ENCODE measurements around the gene GBP3.
"Not testable (repeated sequence)": the region's sequence is repeated elsewhere in the genome, so short reads cannot be mapped to it uniquely, and the experiment has no call there.

GBP3 gene

GRCh38 chr1:89037186-89037585 lies 14.5 kb upstream of the GBP3 start:
- no peak for DNase-seq

- DNase-seq, result no peak
Observed at GRCh38 chr1:89035080-89035479, 12.4 kb upstream of the GBP3 start.

GRCh38 chr1:89034004-89034403 lies 11.3 kb upstream of the GBP3 start:
- DNase-seq, result not testable (repeated sequence)

- DNase-seq, result not testable (repeated sequence)
Observed at GRCh38 chr1:89029051-89029450, 6.4 kb upstream of the GBP3 start.

DNA sequence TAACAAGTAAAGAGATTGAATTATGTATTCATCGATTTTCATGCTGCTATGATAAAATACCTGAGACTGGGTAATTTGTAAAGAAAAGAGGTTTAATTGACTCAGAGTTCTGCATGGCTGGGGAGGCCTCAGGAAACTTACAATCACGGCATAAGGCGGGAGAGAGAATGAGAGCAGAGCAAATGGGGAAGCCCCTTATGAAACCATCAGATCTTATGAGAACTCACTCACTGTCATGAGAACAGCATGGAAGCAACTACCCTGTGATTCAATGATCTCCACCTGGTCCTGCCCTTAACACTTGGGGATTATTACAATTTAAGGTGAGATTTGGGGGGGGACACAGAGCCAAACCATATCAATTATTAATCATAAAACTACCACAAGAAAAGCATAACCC lies 3.3 kb upstream of the GBP3 start:
- no peak for DNase-seq

DNA sequence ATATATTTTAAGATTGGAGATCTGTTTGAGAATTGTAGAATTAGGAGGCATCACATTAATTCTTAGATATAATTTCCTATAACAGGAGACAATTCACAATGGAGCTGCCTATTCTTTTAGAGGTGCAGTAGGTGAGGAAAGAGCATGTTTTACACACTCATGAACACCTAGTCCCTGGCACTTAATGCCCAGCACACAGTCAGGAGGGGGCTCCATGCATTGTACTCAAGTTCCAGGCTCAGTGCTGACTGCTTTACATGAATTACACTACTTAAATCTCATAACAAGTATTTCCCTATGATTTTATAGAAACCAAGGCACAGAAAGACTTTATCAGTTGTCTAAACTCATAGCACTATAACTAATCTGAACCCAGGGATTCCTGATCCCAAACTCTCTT lies 360 bp upstream of the GBP3 start:
- no peak for DNase-seq

- DNase-seq, result not testable (repeated sequence)
Observed at GRCh38 chr1:89018318-89018717, 4.3 kb downstream of the GBP3 start.

- no peak for DNase-seq
Observed at GRCh38 chr1:89008511-89008910, 14.2 kb downstream of the GBP3 start.

DNA sequence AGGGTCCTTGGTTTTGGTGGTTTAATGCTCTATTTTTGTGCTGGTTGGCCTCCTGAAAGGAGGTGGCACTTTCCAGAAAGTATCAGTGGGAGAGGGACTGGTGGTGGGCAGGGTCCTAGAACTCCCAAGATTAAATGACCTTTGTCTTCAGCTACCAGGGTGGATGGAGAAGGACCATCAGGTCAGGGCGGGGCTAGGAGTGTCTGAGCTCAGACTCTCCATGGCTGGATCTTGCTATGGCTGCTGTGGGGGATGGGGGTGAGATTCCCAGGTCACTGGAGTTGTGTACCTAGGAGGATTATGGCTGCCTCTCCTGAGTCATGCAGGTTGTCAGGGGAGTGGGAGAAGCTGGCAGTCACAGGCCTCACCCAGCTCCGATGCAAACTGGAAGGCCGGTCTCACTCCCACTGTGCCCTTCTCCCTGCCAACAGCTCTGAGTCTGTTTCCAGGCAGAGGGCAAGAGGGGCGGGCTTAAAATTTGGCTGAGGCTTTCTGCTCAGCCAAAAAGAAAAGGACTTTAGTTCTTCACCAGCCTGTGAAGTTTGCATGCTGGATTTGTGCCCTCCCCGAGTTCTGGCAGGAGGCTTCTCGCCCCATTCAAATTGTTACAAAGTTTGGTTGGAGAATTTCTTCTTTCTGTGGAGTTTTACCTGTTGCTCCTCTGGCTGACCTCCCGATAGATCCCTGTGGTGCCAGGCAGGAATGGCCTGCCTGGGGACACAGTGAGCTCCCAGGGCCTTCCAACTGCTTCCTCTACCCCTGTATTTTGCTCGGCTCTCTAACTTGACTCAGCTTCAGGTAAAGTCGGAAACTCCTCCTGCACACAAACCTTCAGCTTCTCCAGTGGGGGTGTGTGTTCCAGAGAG lies 17.1 kb downstream of the GBP3 start:
- no peak for DNase-seq

GRCh38 chr1:89002176-89002575 lies 20.5 kb downstream of the GBP3 start:
- not testable (repeated sequence) for DNase-seq

GRCh38 chr1:89001510-89001909 lies 21.2 kb downstream of the GBP3 start:
- DNase-seq, result no peak

GRCh38 chr1:88998716-88999115 lies 23.9 kb downstream of the GBP3 start:
- peak; percentile 8 for DNase-seq

DNA sequence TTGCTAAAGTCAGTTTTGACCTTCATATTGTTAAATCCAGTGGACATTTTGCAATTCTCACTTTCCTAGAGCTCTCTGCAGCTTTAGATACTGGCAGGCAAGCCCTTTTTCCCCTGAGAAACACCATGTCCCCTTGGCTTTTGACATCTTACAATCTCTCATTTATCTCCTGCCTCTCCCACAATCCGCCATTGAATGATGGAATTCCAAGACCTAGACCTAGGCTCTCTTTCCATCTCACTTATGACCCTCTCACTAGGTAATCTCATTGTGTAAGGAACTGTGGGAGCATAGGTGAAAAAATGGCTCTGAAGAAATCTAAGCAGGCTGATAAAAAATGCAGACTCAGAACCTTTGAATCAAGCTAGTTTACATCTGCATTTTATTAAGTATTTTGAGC lies 32.2 kb downstream of the GBP3 start:
- no peak for DNase-seq

- DNase-seq, result no peak
Observed at GRCh38 chr1:88985692-88986091, 37.0 kb downstream of the GBP3 start.

DNA sequence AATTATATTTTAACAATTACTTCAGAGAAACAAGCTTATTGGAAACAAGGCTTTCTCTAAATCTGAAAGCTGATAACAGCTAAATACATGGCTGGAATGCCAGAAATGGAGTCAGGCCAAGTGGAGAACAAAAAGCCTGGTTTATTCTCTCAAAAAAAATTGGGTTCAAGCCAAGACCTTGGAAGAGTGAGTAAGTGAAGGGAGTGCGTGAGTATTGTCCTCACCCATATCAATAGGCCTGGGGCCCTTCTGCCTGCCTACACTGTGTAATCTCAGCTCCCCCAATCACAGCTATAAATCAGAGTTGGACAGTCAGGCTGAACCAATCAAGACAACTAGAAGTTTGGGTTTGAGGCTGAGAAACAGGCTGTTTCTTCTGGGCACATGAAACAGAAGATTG lies 37.6 kb downstream of the GBP3 start:
- no peak for DNase-seq

DNA sequence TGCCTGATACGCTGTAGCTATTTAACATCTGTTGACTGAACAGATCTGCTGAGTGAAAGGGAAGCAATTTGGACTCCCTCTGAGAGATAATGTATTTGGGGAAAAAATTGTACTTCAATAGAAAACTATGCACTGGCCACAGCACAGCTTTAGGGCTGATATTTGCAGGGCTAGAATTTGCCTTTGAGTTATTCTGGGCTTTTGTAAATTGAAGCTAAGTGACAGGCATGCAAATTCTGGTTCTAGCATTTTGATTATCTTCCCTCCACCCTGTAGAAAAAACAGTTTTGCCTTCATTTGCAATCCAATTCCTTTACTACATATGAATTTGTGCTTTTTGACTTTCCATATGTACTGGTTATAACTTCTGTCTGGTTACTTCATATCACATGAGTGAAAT lies 38.1 kb downstream of the GBP3 start:
- DNase-seq, result no peak

- DNase-seq, result no peak
Observed at GRCh38 chr1:88983791-88984559, 38.7 kb downstream of the GBP3 start.

DNA sequence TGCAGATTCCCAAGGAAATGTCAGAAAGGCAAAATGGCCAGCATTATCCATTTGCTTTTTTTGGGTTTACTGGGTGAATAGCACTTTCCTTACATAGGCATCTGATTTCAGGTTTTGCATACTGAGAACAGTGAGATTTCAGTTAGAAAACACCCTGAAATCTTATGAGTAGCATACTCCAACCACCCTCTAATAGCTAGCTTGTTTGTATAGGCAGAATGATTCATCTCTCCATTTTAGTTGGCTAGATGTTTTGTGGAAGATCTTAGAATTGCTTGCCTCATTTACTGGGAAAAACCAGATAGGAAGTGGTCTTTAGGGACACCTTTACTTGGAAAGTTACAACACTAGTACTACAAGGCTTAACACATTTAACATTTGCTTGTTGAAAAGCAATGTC lies 40.6 kb downstream of the GBP3 start:
- no peak for DNase-seq

DNA sequence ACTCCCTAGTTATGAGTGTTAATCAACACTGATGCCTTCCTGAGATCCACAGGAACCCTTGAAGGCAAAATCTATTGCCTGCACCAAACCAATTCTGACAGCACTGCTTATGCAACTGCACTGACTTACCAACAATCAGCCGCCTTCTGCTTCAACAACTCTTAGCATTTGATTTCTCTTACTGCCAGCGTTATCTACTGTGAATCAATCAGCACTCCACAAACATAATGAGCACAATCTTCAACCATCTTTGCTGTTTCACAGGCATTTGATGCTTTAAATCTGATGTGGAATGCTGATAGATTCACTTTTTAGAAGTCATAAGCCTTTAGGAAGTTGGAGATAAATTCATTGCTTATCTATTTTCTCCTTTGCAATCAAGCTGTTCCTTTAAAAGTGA lies 41.2 kb downstream of the GBP3 start:
- not testable (repeated sequence) for DNase-seq

- no peak for DNase-seq
Observed at GRCh38 chr1:88980870-88981269, 41.8 kb downstream of the GBP3 start.

- DNase-seq, result no peak
Observed at GRCh38 chr1:88979749-88980116, 42.9 kb downstream of the GBP3 start.

DNA sequence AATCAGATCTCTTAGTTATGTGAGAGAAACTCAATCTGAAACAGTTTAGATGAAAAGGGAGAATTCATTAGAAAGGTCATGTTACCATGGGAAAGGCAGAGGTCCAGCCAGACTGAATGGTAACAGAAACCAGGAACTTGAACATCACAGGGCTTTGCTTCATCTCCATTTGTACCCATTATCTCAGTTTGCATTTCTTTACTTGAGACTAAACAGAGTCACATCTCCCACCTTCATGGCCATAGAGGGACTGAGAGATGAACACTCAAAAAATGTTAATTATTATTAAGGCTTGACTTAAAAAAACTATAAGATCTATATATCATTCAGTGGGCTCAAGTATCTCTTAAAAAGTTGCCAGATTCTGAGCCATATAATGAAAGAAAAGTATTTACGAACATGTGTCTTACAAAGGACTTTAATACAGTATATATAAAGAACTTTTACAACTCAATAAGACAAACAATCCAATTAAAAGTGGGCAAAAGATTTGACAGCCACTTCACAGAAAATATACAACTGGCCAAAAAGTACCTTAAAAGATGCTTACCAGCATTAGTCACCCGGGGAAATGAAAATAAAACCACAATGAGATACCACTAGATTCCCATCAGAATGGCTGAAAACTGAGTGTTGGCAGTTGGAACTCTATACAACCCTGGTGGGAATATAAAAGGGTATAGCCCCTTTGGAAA lies 43.5 kb downstream of the GBP3 start:
- no peak for DNase-seq

- no peak for DNase-seq
Observed at GRCh38 chr1:88976235-88976634, 46.4 kb downstream of the GBP3 start.

Measured in DMS 273 treated with DMSO at 0.1 percent for 48 hours (cell line).